GM21360 (cell line): ENCODE data around the gene DNAH1.

Experiments
- ATAC-seq: cut with Tn5 transposase; IDR thresholded peaks from one replicate; pipeline ENCODE4 v1.9.1; 2021; ENCODE audit warnings: mild to moderate bottlenecking, moderate library complexity; ENCODE audit not compliant: unreplicated experiment

DNAH1 gene

DNA sequence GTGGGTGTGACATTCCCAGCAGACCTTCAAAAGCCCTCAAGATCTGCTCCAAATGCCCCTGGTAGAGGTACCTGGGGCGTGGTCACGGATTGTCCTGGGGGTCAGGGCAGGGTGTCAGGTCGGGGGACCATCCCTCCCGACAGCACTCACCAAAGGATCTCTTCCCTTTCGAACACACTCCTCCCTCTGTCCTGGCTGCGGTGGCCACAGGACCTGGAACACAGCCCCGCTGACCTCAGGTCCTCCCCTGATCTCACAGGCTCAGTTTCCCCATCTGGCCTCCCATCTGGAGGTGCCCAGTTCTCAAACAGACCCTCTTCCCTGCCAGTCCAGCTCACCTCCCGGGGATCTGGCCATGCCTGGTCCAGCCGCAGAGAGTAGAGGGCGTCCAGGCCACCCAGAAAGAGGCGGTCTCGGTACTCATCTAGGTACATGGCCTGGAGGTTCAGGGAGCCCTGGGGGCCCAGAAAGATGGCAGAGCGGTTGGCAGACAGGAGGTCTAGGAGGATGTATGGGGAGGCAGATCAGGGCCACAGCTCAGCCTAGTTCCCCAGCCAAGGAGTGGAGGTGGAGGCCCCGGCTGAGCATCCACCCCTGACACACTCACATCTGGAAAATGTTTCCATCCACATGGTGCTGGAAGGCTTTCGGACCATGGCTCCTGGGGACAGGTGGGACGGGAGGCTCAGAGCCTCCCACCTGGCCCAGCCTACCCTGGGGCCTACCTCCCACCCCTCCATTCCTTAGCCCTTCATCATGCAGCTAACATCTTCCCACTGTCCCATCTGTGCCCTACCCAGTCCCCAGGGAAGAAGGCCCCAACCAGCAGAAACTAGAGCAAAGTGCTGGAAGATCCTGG lies 126.5 kb downstream of the DNAH1 start:
- no peak for ATAC-seq

GRCh38 chr3:52443268-52443610 lies 127.1 kb downstream of the DNAH1 start:
- ATAC-seq: no peak

GRCh38 chr3:52443791-52444687 lies 127.9 kb downstream of the DNAH1 start:
- ATAC-seq: no peak

DNA sequence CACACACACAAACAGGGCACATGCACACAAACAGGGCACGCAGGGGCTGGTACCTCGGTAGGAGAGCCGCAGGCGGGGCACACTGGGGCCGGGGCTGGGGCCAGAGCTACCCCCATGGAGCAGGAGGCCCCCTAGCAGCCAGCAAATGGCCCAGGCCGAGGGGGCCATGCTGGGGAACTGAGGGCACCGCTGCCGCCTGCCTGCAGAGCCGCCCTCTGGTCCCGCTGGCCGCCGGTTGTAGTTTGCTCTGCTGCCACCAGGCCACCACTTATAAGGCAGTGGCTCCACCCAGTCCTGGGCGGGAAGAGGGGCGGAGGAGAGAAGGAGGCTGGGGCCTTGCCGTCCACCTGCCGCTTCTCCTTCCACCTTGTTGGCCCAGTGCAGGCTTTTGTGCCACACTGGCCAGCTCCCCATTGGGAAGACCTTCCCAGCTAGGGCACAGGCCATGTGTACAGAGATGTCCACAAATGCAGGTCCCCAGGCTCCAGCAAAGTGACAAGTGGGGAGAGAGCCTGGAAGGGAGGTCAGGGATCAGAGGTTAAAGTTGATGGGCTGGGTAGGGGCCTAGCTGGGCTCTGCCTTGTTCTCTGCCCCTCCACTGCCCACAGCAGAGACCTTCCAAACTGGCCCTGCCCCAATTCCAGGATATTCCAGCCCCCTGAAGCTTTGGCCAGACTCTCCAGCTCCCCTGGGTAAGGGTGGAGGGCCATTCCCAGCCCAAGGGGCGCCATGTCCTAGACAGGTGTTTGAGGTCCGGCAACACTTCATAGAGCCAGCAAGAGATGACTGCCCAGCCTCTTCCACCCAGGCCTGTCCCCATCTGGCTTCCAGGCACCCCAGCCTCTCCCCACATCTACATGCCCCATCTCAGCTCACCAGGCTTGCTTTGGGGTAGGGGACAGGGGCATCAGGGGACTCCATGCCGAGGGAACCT lies 129.0 kb downstream of the DNAH1 start, which contains the start of gene SEMA3G:
Gene SEMA3G, minus strand, starts transcription at position 244 of the 934 bp plus-strand sequence. Its CDS starts 76 bp downstream, at position 168.
- ATAC-seq: peak; percentile 80

DNA sequence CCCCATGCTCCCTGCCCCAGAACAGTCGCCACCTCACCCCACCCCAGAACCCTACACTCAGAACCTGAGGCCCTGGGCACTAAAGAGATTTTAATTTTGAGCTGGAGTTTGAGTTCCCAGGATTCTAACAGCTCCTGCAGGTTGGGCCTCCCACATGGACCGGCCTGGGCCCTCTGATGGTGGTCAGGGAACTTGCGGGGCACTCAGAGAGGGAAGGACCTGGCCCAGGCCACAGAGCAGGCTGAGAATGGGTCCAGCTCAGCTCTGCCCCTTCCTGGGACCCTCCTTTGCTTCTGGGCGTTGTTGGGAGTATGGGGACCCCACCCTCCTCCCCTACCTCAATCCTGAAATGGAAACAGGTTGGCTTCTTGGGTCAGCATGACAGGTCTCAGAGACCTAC lies 129.9 kb downstream of the DNAH1 start:
- ATAC-seq: no peak

- no peak for ATAC-seq
These were observed 130.8 kb downstream of the DNAH1 start for GRCh38 chr3:52446631-52447511.

- no peak for ATAC-seq
These were observed 131.6 kb downstream of the DNAH1 start for GRCh38 chr3:52447512-52448355.
